Measurements from ENCODE around the gene PLCB1. TPM values are rescaled to one million over a fixed set of nuclear protein-coding genes. Genes with fewer than 3 reads are reported as not detected.

PLCB1 gene
- total RNA-seq, 1 donor from 2014 or later, result 16.2 TPM

- Mint-ChIP-seq H3K9me3 (ENCODE audit: low read depth) (peaks cover 5% of the 10 kb centered on the region), H3K27ac (no peak overlapping the region), H3K4me1 (ENCODE audit: low read depth) (no peaks in the 10 kb centered on the region), H3K27me3 (no peaks in the 10 kb centered on the region), H3K4me3 (ENCODE audit: low read depth) (no peak overlapping the region), H3K36me3 (ENCODE audit: insufficient read depth) (peaks cover 1% of the 10 kb centered on the region)
- TF ChIP-seq CTCF (IDR thresholded peaks at IDR 0.05; ENCODE audit: unreplicated experiment), result no peak
- no peak for DNase-seq (ENCODE audit: low spot score, unreplicated experiment)
Observed at GRCh38 chr20:8860011-8860495, 728.0 kb downstream of the PLCB1 start.

DNA sequence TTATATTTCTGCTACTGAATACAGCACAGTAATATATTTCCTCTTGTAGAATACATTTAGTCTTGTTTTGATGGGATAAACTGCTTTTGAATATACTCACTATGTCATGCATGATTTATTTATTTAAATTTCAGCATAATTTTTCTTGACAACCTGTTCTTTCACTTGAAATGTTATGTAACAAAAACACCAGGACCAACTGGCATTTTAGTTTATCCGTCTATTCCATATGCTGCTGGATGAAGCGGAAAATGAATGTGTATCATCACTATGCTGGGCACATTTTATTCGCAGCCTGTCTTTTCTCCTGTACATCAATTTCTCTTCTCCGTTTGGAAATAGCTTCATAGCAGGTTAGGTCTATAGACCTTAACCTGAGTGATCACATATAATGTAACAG is 730.0 kb downstream of the PLCB1 start:
- no peak for TF ChIP-seq CTCF (IDR thresholded peaks at IDR 0.05; ENCODE audit: unreplicated experiment)
- Mint-ChIP-seq H3K9me3 (ENCODE audit: low read depth) (no peaks in the 10 kb centered on the region), H3K27me3 (no peaks in the 10 kb centered on the region), H3K4me3 (ENCODE audit: low read depth) (no peak overlapping the region), H3K27ac (no peak overlapping the region), H3K36me3 (ENCODE audit: insufficient read depth) (no peaks in the 10 kb centered on the region), H3K4me1 (ENCODE audit: low read depth) (peaks cover 2% of the 10 kb centered on the region)
- DNase-seq (ENCODE audit: low spot score, unreplicated experiment), result no peak

DNA sequence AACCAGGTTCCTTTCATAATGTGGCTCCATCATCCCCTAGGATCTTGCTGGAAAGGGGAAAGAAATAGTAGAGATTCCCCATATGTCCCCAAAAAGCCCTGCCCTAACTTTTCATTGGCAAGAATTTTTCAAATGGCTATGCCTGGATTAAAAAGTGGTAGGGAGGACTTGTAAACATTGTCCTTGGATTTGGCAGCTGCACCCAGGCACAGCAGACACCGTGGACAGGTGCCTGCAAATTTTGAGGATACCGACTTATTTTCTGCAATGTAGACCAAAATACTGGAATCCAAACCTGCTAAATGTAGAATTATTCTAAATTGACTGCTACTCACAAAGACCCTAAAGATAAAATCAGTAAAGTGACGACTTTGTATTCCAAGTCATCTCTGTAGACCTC is 733.6 kb downstream of the PLCB1 start:
- no peak overlapping the region for H3K27ac Mint-ChIP-seq
- no peaks in the 10 kb centered on the region for H3K27me3 Mint-ChIP-seq
- peaks cover 2% of the 10 kb centered on the region for H3K36me3 Mint-ChIP-seq (ENCODE audit: insufficient read depth)
- peaks cover 9% of the 10 kb centered on the region for H3K4me1 Mint-ChIP-seq (ENCODE audit: low read depth)
- no peak for TF ChIP-seq CTCF (IDR thresholded peaks at IDR 0.05; ENCODE audit: unreplicated experiment)
- no peaks in the 10 kb centered on the region for H3K9me3 Mint-ChIP-seq (ENCODE audit: low read depth)
- no peak for DNase-seq (ENCODE audit: low spot score, unreplicated experiment)
- no peak overlapping the region for H3K4me3 Mint-ChIP-seq (ENCODE audit: low read depth)

DNA sequence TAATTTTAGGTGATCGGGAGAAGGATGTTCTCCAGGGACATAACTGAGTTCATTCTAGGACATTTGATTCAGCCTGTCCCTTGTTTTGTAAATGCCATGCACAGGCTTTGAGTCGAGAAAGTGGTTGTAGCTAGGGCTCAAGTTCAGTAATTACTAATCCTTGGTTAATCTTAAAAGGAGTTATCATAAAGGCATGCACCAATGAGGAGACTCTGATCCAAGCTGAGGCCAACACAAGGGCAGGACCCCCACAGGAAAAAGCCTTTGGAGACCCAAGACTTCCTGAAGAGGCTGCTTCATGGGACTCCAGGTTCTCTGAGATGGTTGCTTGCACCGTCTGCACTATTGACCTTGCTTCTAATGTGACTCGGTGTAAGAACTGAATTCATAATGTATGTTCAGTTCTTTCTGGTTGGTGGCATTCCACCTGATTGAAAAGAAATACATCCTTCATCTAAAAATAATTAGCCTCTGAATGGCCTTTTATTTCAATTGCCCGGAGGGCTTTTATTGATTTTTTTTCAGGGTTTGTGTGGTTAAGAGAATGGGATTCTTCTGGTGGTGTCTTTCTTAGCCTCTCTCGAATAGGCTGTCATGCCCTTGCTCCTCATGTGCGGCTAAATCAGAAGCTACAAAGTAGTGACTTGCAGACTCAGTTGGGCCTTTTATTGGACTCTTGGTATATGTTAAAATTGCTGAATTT is 735.1 kb downstream of the PLCB1 start:
- no peak for DNase-seq (ENCODE audit: low spot score, unreplicated experiment)
- H3K4me1 Mint-ChIP-seq (ENCODE audit: low read depth), result peaks cover 10% of the 10 kb centered on the region
- no peak for TF ChIP-seq CTCF (IDR thresholded peaks at IDR 0.05; ENCODE audit: unreplicated experiment)
- H3K27me3 Mint-ChIP-seq, result no peaks in the 10 kb centered on the region
- no peak overlapping the region for H3K27ac Mint-ChIP-seq
- H3K36me3 Mint-ChIP-seq (ENCODE audit: insufficient read depth), result peaks cover 2% of the 10 kb centered on the region
- no peaks in the 10 kb centered on the region for H3K9me3 Mint-ChIP-seq (ENCODE audit: low read depth)
- no peak overlapping the region for H3K4me3 Mint-ChIP-seq (ENCODE audit: low read depth)

DNA sequence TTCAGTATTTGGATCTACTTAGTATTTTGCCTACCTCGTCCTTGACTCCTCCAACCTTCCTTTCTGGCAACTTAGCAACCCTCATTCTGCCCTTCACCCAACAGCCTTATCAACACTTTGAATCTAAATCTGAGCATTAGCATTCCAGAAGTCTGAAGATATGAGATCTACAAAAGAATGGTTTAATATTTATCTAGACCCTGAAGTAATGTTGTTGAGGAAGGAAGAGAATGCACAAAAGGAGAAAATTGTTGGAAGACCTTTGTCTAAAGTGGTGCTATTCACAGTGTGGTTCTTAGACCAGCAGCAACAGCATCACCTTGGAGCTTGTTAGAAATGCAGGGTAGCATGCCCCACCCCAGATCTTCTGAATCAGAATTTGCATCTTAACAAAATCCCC is 738.6 kb downstream of the PLCB1 start:
- Mint-ChIP-seq H3K36me3 (ENCODE audit: insufficient read depth) (peaks cover 2% of the 10 kb centered on the region), H3K4me3 (ENCODE audit: low read depth) (no peak overlapping the region), H3K4me1 (ENCODE audit: low read depth) (peaks cover 11% of the 10 kb centered on the region), H3K27me3 (no peaks in the 10 kb centered on the region), H3K27ac (no peak overlapping the region), H3K9me3 (ENCODE audit: low read depth) (no peaks in the 10 kb centered on the region)
- no peak for DNase-seq (ENCODE audit: low spot score, unreplicated experiment)
- no peak for TF ChIP-seq CTCF (IDR thresholded peaks at IDR 0.05; ENCODE audit: unreplicated experiment)

Data from progenitor cell of endocrine pancreas (in vitro differentiated cells).